ENCODE results near the gene KDM4D. TPM values are rescaled to one million over a fixed set of nuclear protein-coding genes. Genes with fewer than 3 reads are reported as not detected.
A peak's percentile ranks its signal among the peaks of the same experiment; 100 is the strongest.

The KDM4D gene
- total RNA-seq, 6 experiments from 2014 or later: 0.33 to 1.1 (median 0.64) TPM

- no peak for TF ChIP-seq CTCF (IDR thresholded peaks at IDR 0.05)
- H3K4me1 Mint-ChIP-seq (ENCODE audit: low read depth): peaks cover 15% of the 10 kb centered on the region
- H3K36me3 Mint-ChIP-seq (ENCODE audit: low read depth): peaks cover 10% of the 10 kb centered on the region; the same call in 1 of the 2 replicates
- no peak for DNase-seq
- no peak overlapping the region for H3K4me3 Mint-ChIP-seq
- no peaks in the 10 kb centered on the region for H3K27me3 Mint-ChIP-seq (ENCODE audit: insufficient read depth)
- H3K27ac Mint-ChIP-seq: no peak overlapping the region
- no peaks in the 10 kb centered on the region; the same call in 1 of the 2 replicates for H3K9me3 Mint-ChIP-seq
Observed at GRCh38 chr11:94946812-94947211, 26.7 kb upstream of the KDM4D start.

GRCh38 chr11:94948070-94948617 lies 25.4 kb upstream of the KDM4D start:
- Mint-ChIP-seq H3K4me1 (ENCODE audit: low read depth) (peaks cover 15% of the 10 kb centered on the region), H3K27me3 (ENCODE audit: insufficient read depth) (no peaks in the 10 kb centered on the region), H3K4me3 (peak overlapping the region; percentile 68), H3K27ac (peak overlapping the region; percentile 84), H3K9me3 (no peaks in the 10 kb centered on the region; the same call in 1 of the 2 replicates), H3K36me3 (ENCODE audit: low read depth) (peaks cover 10% of the 10 kb centered on the region; the same call in 1 of the 2 replicates)
- no peak for TF ChIP-seq CTCF (IDR thresholded peaks at IDR 0.05)
- peak; percentile 62 for DNase-seq

- H3K4me3 Mint-ChIP-seq: no peak overlapping the region
- no peak for TF ChIP-seq CTCF (IDR thresholded peaks at IDR 0.05)
Observed at GRCh38 chr11:94954753-94955152, 18.8 kb upstream of the KDM4D start.

GRCh38 chr11:94956963-94957362 lies 16.5 kb upstream of the KDM4D start:
- TF ChIP-seq CTCF (IDR thresholded peaks at IDR 0.05): no peak
- Mint-ChIP-seq H3K27ac (no peak overlapping the region), H3K9me3 (no peaks in the 10 kb centered on the region), H3K36me3 (ENCODE audit: low read depth) (no peaks in the 10 kb centered on the region), H3K4me1 (ENCODE audit: low read depth) (peaks cover 16% of the 10 kb centered on the region), H3K27me3 (ENCODE audit: insufficient read depth) (no peaks in the 10 kb centered on the region), H3K4me3 (no peak overlapping the region)
- DNase-seq: no peak

More at GRCh38 chr11:94954753-94955152, 18.8 kb upstream of the KDM4D start:
- no peaks in the 10 kb centered on the region for H3K27me3 Mint-ChIP-seq (ENCODE audit: insufficient read depth)
- no peaks in the 10 kb centered on the region for H3K36me3 Mint-ChIP-seq (ENCODE audit: low read depth)
- H3K27ac Mint-ChIP-seq: no peak overlapping the region
- no peak for DNase-seq
- peaks cover 16% of the 10 kb centered on the region for H3K4me1 Mint-ChIP-seq (ENCODE audit: low read depth)
- H3K9me3 Mint-ChIP-seq: no peaks in the 10 kb centered on the region

- Mint-ChIP-seq H3K4me3 (no peak overlapping the region), H3K4me1 (ENCODE audit: low read depth) (peaks cover 16% of the 10 kb centered on the region), H3K27ac (peak overlapping the region; percentile 69), H3K27me3 (ENCODE audit: insufficient read depth) (no peaks in the 10 kb centered on the region), H3K9me3 (no peaks in the 10 kb centered on the region), H3K36me3 (ENCODE audit: low read depth) (peaks cover 7% of the 10 kb centered on the region; the same call in 1 of the 2 replicates)
- no peak for TF ChIP-seq CTCF (IDR thresholded peaks at IDR 0.05)
- DNase-seq: peak; percentile 54
Observed at GRCh38 chr11:94958121-94958696, 15.3 kb upstream of the KDM4D start.

Measured in HFFc6 (cell line).